IgD-negative memory B cell (primary cell): ENCODE results near the gene MED6. TPM values are rescaled to one million over a fixed set of nuclear protein-coding genes. Genes with fewer than 3 reads are reported as not detected.

Source experiments
- H3K27ac Mint-ChIP-seq, 3 donors: one replicate each; pipeline ENCODE4 v1.8.0; 2020 to 2022; ENCODE audit warnings: mild to moderate bottlenecking in 3 of 3, mixed read lengths in 3 of 3, moderate library complexity in 1 of 3
- H3K27me3 Mint-ChIP-seq: one replicate; pipeline ENCODE4 v1.8.0; 2021; ENCODE audit warnings: mixed read lengths
- H3K36me3 Mint-ChIP-seq: one replicate; pipeline ENCODE4 v1.8.0; 2020; ENCODE audit warnings: mild to moderate bottlenecking, mixed read lengths
- H3K4me1 Mint-ChIP-seq, 3 donors: one replicate each; pipeline ENCODE4 v1.8.0; 2020 to 2022; ENCODE audit warnings: mixed read lengths in 3 of 3, mild to moderate bottlenecking in 1 of 3
- H3K4me3 Mint-ChIP-seq, 4 donors: one replicate each; pipeline ENCODE4 v1.8.0; 2020 to 2022; ENCODE audit warnings: mild to moderate bottlenecking in 4 of 4, mixed read lengths in 4 of 4, moderate library complexity in 3 of 4
- H3K9me3 Mint-ChIP-seq, 3 donors: one replicate each; pipeline ENCODE4 v1.8.0; 2020 to 2021; ENCODE audit warnings: mixed read lengths in 3 of 3, mild to moderate bottlenecking in 1 of 3
- polyA plus RNA-seq: library from polyadenylated mRNA; unstranded; fragments of 300-500 nt; fragmentation: Illumina TruSeq; gene quantifications from one replicate; pipeline ENCODE4 v1.2.3, GENCODE V29; 2021

MED6 gene, protein sequence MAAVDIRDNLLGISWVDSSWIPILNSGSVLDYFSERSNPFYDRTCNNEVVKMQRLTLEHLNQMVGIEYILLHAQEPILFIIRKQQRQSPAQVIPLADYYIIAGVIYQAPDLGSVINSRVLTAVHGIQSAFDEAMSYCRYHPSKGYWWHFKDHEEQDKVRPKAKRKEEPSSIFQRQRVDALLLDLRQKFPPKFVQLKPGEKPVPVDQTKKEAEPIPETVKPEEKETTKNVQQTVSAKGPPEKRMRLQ
- 39.0 TPM for polyA plus RNA-seq

DNA sequence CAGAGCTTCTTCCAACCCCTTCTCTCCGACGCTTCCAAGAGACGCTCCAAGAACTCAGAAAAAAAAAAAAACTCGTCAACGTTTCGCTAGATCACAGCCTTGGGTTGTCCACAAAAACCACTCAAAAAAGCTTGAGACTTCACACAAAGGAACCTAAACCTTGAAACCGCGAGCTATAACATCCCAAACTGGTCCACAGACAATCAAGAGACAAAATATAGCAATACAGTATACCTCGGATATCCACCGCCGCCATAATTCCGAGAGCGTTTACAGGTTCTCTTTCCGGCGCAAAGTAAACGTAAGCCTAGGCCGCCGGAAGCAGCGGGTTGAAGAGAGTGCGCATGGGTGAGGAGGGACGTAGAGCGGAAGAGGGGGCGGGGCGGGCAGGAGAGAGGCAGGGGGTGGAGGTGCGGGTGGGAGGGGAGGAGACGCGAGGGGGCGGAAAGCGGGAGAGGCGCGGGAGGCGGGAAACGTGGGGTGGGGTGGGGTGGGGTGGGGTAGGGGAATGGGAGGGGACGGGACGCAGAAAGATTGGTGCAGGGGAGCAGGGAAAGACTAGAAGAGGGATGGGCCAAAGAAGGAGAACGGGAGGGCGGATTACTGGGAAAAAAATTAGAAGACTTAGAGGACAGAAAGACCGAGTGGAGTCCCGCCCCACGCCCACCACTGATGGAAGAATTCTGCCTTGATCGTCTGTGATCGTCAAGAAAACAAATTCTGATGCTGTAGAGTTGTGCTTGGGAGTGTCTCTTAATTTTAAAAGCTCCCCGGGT lies at the start of gene MED6:
Gene MED6 (minus strand): TSS at position 274 of the 776 bp plus-strand sequence. CDS start 18 bp downstream, at position 256.
- H3K27ac Mint-ChIP-seq = peak within 1 kb of the TSS; percentile 93 to 97 (median 96)
- H3K4me1 Mint-ChIP-seq = peaks cover 15 to 25% (median 21%) of the 10 kb centered on the region in 3 donors
- H3K9me3 Mint-ChIP-seq = no peaks in the 10 kb centered on the region
- H3K36me3 Mint-ChIP-seq = peaks cover 4% of the 10 kb centered on the region
- H3K4me3 Mint-ChIP-seq = peak within 1 kb of the TSS; percentile 97 to 100 (median 99)
- H3K27me3 Mint-ChIP-seq = peaks cover 2% of the 10 kb centered on the region

DNA sequence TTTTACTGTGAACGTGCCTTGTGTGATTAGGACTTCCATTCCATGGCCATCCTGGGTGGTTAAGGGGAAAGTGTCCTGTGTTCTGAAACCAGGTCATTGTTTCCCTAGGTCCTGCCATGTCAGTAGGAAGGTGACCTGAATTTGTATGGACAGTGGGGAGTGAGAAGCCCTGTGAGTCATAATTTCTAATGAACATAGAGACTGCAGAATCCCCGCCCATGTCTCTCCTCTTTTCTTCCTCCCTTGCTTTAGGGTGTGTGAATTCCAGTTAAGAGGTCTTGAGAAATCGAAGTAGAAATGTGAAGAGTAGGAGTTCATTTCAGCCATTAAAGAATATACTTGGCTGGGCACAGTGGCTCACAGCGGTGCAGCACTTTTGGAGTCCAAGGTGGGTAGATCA lies 49.3 kb upstream of the MED6 start:
- H3K9me3 Mint-ChIP-seq = no peaks in the 10 kb centered on the region
- peaks cover 7% of the 10 kb centered on the region for H3K36me3 Mint-ChIP-seq

DNA sequence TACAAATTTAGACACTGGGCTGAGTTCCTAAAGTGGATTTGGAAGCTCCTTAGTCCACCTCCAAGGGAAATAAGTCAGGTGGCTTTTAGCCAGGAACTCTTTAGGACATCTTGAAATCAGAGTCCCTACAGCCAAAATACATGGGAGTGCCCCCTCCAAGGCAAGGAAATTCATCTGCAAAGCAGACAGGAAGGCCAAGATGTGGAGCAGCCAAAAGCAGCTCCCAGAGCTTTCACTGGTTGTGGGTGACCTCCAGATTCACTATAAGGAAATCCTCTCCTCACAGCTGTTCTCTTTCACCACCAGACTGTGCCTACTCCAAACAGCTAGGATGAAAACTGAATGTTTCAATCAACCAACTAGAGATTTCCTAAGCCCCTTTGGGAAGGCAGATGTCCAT lies 47.9 kb upstream of the MED6 start:
- peaks cover 31 to 62% (median 48%) of the 10 kb centered on the region in 3 donors for H3K4me1 Mint-ChIP-seq
- H3K9me3 Mint-ChIP-seq = no peaks in the 10 kb centered on the region
- H3K36me3 Mint-ChIP-seq = peaks cover 7% of the 10 kb centered on the region
- H3K27me3 Mint-ChIP-seq = no peaks in the 10 kb centered on the region
- H3K4me3 Mint-ChIP-seq = no peak overlapping the region
- peak overlapping the region in 2 of 3 donors; percentile 52 to 91 for H3K27ac Mint-ChIP-seq

More for the DNA sequence above, 49.3 kb upstream of the MED6 start:
- peaks cover 35 to 64% (median 51%) of the 10 kb centered on the region in 3 donors for H3K4me1 Mint-ChIP-seq
- H3K27ac Mint-ChIP-seq = peak overlapping the region in 2 of 3 donors; percentile 34 to 52
- peak overlapping the region in 1 of 4 donors; percentile 31 for H3K4me3 Mint-ChIP-seq
- no peaks in the 10 kb centered on the region for H3K27me3 Mint-ChIP-seq

DNA sequence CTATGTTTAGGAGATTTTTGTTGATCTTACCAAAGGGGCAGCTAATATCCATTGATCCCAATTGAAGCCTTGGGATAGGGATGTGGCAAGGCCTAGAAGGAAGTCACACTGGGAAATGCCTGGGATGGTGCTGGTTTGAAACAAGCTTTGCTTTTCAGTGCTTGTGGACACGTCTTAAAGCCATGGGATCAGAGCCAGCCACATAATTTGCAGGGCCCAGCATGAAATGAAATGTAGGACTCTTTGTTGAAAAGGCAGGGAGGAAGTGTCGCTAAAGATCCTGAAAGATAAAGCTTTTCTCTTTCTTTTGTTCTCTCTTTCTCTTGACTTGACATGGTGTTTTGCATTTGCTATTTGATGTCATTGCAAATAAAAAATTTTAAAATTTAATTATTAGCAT lies 46.2 kb upstream of the MED6 start:
- peaks cover 28 to 52% (median 48%) of the 10 kb centered on the region in 3 donors for H3K4me1 Mint-ChIP-seq
- peaks cover 4% of the 10 kb centered on the region for H3K36me3 Mint-ChIP-seq
- H3K27ac Mint-ChIP-seq = peak overlapping the region in 1 of 3 donors; percentile 83
- no peaks in the 10 kb centered on the region for H3K27me3 Mint-ChIP-seq
- H3K4me3 Mint-ChIP-seq = peak overlapping the region in 2 of 4 donors; percentile 62 to 74
- no peaks in the 10 kb centered on the region for H3K9me3 Mint-ChIP-seq

DNA sequence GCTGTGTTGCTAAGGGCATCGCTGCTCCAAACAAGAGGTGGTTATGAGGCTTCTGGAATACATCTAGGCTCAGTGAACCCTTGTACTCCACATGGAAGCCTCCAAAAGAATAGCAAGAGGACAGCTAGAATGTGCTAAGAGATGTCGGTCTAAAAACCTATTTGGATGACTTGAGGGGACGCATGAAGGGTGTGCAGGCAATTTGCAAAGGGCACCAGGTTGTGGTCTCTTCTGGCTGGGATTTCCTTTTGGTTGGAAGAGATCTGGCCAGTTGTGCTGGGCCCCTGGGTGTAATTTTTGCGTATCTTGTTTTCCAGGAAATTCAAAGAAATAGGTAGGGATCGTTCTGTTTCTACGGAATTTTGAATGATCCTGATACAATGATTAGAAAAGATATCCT lies 45.4 kb upstream of the MED6 start:
- Mint-ChIP-seq H3K36me3 (peaks cover 4% of the 10 kb centered on the region), H3K9me3 (no peaks in the 10 kb centered on the region), H3K4me1 (peaks cover 28 to 52% (median 49%) of the 10 kb centered on the region in 3 donors), H3K27me3 (no peaks in the 10 kb centered on the region), H3K4me3 (peak overlapping the region in 2 of 4 donors; percentile 57 to 68), H3K27ac (peak overlapping the region in 1 of 3 donors; percentile 82)

DNA sequence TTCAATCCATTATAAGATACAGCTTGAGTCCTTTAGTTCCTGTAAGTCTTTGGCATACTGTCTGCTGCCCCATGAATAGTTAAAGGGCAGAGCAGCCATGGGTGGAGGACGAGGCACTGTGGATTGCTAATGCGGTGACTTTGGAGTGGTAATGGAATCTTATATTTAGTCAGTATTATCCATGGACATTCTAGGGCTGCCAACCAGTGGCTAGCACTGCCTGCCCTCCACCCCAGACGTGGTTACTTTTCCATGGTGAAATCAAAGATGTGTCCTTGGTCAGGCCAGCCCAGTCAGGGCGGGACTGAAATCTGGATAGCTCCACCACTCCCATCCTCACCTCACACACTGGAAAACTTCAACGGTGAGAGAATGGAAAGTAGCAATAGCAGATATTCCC lies 43.5 kb upstream of the MED6 start:
- Mint-ChIP-seq H3K27ac (peak overlapping the region in 2 of 3 donors; percentile 88 to 96), H3K4me3 (peak overlapping the region; percentile 96 to 99 (median 99)), H3K9me3 (no peaks in the 10 kb centered on the region), H3K4me1 (peaks cover 28 to 53% (median 50%) of the 10 kb centered on the region in 3 donors), H3K27me3 (no peaks in the 10 kb centered on the region), H3K36me3 (no peaks in the 10 kb centered on the region)

DNA sequence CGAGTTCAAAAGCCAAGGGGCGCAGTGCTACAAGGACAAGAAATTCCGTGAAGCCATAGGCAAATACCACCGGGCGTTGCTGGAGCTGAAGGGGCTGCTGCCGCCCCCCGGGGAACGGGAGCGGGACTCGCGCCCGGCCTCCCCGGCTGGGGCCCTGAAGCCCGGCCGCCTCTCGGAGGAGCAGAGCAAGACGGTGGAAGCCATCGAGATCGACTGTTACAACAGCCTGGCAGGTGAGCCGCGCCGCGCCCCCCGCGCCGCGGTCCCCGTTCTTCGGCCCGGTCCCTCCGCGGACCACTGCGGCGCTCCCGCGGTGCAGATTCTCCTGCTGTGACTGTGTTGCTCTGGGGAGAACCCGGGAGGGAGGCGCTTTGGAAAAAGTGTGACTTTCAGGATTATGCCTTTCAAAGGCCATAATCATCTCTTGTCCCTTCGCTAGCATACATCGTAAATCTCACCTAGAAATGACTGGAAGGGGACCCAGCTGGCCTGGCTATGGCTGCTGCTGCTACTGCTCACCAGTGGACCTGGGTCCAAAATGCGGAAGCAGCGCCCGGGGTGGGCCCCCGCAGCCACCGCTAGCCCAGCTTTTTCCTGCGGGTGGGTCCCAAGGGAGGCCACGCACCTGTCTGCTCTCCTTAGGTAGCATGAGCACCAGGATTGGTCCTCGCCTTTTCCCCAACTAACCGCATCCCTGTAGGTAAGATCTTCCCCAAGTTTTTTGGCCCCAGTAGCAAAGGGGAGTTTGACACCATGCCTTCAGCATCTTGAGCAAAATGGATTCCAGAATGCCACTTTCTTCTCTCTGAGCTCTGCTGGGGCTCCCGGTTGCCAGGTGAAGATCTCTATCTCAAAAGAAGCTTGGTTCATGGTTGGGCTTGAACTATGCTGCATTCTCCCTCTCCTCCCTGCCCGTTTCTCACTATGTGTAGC lies 42.1 kb upstream of the MED6 start:
- Mint-ChIP-seq H3K27me3 (no peaks in the 10 kb centered on the region), H3K4me1 (peaks cover 27 to 46% (median 46%) of the 10 kb centered on the region in 3 donors), H3K27ac (peak overlapping the region; percentile 88 to 96 (median 91)), H3K36me3 (no peaks in the 10 kb centered on the region), H3K4me3 (peak overlapping the region; percentile 96 to 99 (median 99)), H3K9me3 (no peaks in the 10 kb centered on the region)

DNA sequence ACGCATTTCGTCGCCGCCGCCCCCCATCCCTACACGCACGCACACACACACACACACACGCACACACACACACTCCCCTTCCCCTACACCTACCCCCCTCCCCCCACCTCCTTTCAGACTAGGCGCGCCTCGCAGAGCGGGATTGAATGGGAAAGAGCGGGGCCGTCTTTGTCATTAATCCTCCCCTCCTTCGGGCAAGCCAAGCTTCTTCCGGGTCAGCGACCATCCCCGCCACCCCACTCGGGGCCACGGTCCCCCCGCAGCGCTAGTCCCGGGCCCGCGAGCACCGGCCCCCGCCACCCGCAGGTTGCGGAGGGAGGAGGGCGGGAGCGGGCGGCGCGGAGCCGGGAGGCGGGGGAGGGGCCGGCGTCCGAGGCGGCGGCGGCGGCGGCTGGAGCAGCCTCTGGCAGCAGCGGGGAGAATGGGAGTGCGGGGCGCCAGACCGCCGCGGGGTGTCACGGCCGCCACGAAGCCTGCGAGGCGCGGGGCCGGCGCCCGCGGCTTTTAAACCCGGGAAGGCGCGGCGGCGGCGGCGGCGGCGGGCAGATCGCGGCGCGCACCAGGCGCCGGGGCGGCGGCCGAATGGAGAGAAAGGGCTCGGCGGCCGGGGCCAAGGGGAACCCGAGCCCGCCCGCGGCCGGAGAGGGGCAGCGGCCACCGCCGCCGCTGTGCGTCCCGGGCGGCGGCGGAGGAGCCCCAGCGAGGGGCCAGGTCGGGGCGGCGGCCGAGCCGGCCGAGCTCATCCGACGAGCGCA lies 41.3 kb upstream of the MED6 start, which contains the start of gene TTC9:
Gene TTC9 (plus strand): TSS at position 369 of the 755 bp plus-strand sequence. CDS start 214 bp downstream, at position 583.
- peak within 1 kb of the TSS; percentile 88 to 96 (median 94) for H3K27ac Mint-ChIP-seq
- peak within 1 kb of the TSS; percentile 98 to 99 (median 99) for H3K4me3 Mint-ChIP-seq
- H3K9me3 Mint-ChIP-seq = no peaks in the 10 kb centered on the region
- peaks cover 27 to 48% (median 45%) of the 10 kb centered on the region in 3 donors for H3K4me1 Mint-ChIP-seq
- H3K27me3 Mint-ChIP-seq = no peaks in the 10 kb centered on the region
- H3K36me3 Mint-ChIP-seq = no peaks in the 10 kb centered on the region

DNA sequence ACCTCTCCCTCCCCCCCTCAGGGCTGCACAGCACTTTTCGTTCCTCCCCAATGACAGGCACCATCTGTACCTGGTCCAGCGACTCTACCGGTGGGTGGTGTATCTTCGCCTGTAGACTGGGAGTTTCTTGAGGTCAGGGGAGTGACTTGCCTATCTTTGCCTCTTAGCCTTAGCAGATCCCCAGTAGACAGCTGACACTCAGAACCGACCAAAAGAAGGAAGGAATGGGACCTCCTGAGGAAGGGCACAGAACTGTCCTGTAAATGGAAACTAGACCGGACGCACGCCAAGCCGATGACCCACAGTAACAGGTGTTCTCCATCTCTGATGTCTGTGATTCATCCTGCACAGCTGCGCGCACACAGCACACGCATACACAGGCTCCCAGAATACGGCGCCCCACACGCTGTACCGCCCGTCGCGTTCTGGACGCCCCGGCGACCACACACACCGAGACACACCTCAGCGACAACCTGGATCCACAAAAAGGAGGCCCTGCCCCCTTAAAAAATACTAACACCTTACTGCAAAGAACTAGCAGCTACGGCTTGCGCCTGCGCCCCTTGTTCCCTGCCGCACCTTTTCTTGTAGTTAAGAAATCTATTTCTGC lies 40.6 kb upstream of the MED6 start:
- Mint-ChIP-seq H3K4me3 (peak overlapping the region; percentile 92 to 98 (median 96)), H3K27me3 (no peaks in the 10 kb centered on the region), H3K27ac (peak overlapping the region; percentile 82 to 94 (median 85)), H3K4me1 (peaks cover 29 to 46% (median 44%) of the 10 kb centered on the region in 3 donors), H3K36me3 (peaks cover under 1% of the 10 kb centered on the region), H3K9me3 (peaks cover 0 to 3% (median 2%) of the 10 kb centered on the region in 3 donors)

DNA sequence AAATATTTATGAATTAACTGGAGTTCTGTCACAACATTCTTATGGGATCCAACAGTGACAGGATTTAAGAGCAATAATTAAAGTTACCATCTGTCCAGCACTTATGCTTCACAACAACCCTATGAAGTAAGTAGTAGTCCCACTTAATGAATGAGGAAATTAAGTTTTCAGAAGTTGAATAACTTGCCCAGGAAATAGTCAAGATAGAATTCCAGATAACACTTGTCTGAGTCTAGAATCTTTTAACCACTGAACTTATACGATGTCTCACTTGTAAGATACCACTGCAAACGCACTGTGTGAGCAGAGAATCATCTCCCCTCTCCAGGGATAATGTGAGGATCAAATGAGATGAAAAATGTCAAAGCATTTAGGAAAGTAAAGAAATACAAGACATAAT lies 38.0 kb upstream of the MED6 start:
- Mint-ChIP-seq H3K27ac (no peak overlapping the region), H3K27me3 (no peaks in the 10 kb centered on the region), H3K9me3 (peaks cover 0 to 8% (median 2%) of the 10 kb centered on the region in 3 donors), H3K4me1 (peaks cover 14 to 31% (median 27%) of the 10 kb centered on the region in 3 donors), H3K4me3 (no peak overlapping the region), H3K36me3 (peaks cover 10% of the 10 kb centered on the region)

DNA sequence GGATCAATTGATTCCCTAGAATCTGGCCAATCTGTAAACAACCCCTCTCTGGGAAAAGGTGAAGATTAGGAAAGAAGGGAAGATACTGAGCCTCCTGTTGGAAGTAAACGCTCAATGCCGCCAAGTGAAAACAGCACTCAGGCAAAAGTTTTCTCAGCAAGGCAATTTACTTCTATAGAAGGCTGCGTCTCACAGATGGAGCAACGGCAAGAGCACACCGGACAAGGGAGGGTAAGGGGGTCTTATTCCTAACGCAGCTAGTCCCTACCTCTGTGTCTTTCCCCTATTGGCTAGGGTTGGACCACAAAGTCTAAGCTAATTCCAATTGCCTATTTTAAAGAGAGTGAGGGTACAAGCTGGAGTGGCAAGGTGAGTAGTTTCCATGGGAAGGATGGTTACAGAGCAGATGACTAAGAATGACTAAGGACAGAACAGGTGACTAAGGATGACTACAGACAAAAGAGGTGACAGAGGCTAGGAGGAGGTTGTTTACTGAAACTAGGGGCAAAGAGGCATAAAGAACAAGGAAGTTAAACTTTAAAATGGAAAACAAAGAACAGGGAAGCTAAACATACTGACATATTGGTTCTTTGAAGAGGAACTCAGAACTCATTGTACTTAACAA lies 35.6 kb upstream of the MED6 start:
- Mint-ChIP-seq H3K4me3 (peak overlapping the region in 2 of 4 donors; percentile 32 to 47), H3K27me3 (no peaks in the 10 kb centered on the region), H3K9me3 (peaks cover 0 to 8% (median 2%) of the 10 kb centered on the region in 3 donors), H3K27ac (peak overlapping the region in 1 of 3 donors; percentile 46), H3K4me1 (peaks cover 14 to 25% (median 19%) of the 10 kb centered on the region in 3 donors), H3K36me3 (peaks cover 10% of the 10 kb centered on the region)

DNA sequence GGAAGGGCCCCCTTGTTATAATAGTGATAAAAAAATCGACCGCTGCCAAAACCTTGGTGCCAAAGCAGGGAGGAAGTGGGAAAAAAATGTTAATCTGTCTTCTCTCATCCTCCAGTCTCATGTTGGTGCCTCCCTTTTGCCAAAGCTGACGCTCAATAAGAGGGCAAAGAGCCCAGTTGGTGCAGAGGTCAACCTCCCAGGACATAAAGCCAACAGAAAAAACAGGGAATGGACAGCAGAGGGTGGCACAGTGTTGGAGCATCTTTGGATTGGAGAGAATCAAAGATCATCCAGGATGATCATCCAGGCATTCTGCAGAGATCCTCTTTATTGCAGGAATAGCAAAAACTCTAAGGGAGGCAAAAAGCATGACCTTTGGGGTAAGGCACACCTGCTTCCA lies 31.5 kb upstream of the MED6 start:
- H3K36me3 Mint-ChIP-seq = peaks cover 18% of the 10 kb centered on the region
- peaks cover 6 to 10% (median 9%) of the 10 kb centered on the region in 3 donors for H3K4me1 Mint-ChIP-seq
- H3K27ac Mint-ChIP-seq = no peak overlapping the region
- H3K9me3 Mint-ChIP-seq = peaks cover 0 to 19% (median 2%) of the 10 kb centered on the region in 3 donors
- no peak overlapping the region for H3K4me3 Mint-ChIP-seq
- no peaks in the 10 kb centered on the region for H3K27me3 Mint-ChIP-seq

DNA sequence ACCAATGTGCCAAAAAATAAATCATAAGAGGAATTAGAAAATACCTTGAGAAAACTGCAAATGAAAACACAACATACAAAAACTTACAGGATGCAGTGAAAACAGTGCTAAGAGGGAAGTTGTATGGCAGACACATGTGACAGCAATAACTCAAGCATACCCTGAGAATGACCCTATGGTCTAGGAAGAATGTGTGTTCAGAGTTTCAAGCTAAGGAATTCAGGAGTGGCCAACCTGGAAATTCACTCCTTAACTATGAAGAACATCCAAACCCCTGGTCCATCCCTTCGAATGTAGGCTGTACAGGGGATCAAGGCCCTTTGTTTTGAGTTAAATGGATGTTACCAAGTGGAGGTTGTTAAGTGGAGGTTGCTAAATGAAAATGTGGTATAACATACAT lies 24.5 kb upstream of the MED6 start:
- H3K27ac Mint-ChIP-seq = no peak overlapping the region
- H3K27me3 Mint-ChIP-seq = no peaks in the 10 kb centered on the region
- H3K9me3 Mint-ChIP-seq = peaks cover 0 to 36% (median 4%) of the 10 kb centered on the region in 3 donors
- no peak overlapping the region for H3K4me3 Mint-ChIP-seq
- peaks cover 6 to 16% (median 6%) of the 10 kb centered on the region in 3 donors for H3K4me1 Mint-ChIP-seq
- peaks cover 14% of the 10 kb centered on the region for H3K36me3 Mint-ChIP-seq
